WTC11 (cell line): ENCODE measurements around the gene ELOVL6. TPM values are rescaled to one million over a fixed set of nuclear protein-coding genes. Genes with fewer than 3 reads are reported as not detected.

ENCODE experiments used
- ATAC-seq: fragments of 200-7000 bp; cut with Tn5 transposase; 2 replicates; pipeline ENCODE4 v1.10.0; 2021; ENCODE audit warnings: mild to moderate bottlenecking, moderate library complexity
- CTCF ChIA-PET: fragments of 300-600 bp; sonication (Branson Sonifier 250); formaldehyde crosslinking; loops from one replicate; lab custom pipeline; 2021; ENCODE audit warnings: antibody characterized with exemption; lab: Charles Lee
- POLR2A ChIA-PET: fragments of 350-600 bp; sonication (Branson Sonifier 250); formaldehyde crosslinking; loops from one replicate; lab custom pipeline; 2021; ENCODE audit warnings: antibody characterized with exemption; lab: Charles Lee
- DNase-seq: peaks from one replicate; pipeline ENCODE4 v3.0.0; 2021; ENCODE audit warnings: low spot score
- H3K27ac Mint-ChIP-seq: 2 replicates; pipeline ENCODE4 v1.8.0; 2021; ENCODE audit warnings: mixed read lengths
- H3K27me3 Mint-ChIP-seq: 2 replicates; pipeline ENCODE4 v1.8.0; 2021; ENCODE audit warnings: low read depth, mild to moderate bottlenecking, moderate library complexity, mixed read lengths
- H3K36me3 Mint-ChIP-seq: 2 replicates; pipeline ENCODE4 v1.8.0; 2021; ENCODE audit warnings: mixed read lengths
- H3K4me1 Mint-ChIP-seq: 2 replicates; pipeline ENCODE4 v1.8.0; 2022; ENCODE audit warnings: mixed read lengths
- H3K4me3 Mint-ChIP-seq: 2 replicates; pipeline ENCODE4 v1.8.0; 2021; ENCODE audit warnings: mild to moderate bottlenecking, moderate library complexity, mixed read lengths
- H3K9me3 Mint-ChIP-seq: 2 replicates; pipeline ENCODE4 v1.8.0; 2021; ENCODE audit warnings: mixed read lengths
- ATF1 ChIP-seq: sonication (generic); formaldehyde crosslinking; IDR thresholded peaks from 2 replicates; pipeline ENCODE4 v1.8.1; 2023; ENCODE audit warnings: mild to moderate bottlenecking, moderate library complexity, missing genetic modification reagents
- ATF2 ChIP-seq: sonication (generic); formaldehyde crosslinking; IDR thresholded peaks from 2 replicates; pipeline ENCODE4 v1.8.1; 2022; ENCODE audit warnings: low read depth, missing genetic modification reagents, borderline replicate concordance
- CBFB ChIP-seq: sonication (generic); formaldehyde crosslinking; IDR thresholded peaks from 2 replicates; pipeline ENCODE4 v1.8.1; 2022; ENCODE audit warnings: mild to moderate bottlenecking, low read depth, missing genetic modification reagents
- CREB1 ChIP-seq: sonication (generic); formaldehyde crosslinking; IDR thresholded peaks from 2 replicates; pipeline ENCODE4 v1.8.0; 2023; ENCODE audit warnings: mild to moderate bottlenecking, missing genetic modification reagents
- CREM ChIP-seq: sonication (generic); formaldehyde crosslinking; IDR thresholded peaks from 2 replicates; pipeline ENCODE4 v1.8.1; 2022; ENCODE audit warnings: mild to moderate bottlenecking, missing genetic modification reagents, moderate library complexity
- E2F5 ChIP-seq: sonication (generic); formaldehyde crosslinking; IDR thresholded peaks from 2 replicates; pipeline ENCODE4 v1.8.1; 2022; ENCODE audit warnings: mild to moderate bottlenecking, moderate library complexity, missing genetic modification reagents
- EMX1 ChIP-seq: fragments of 250-450 bp; sonication (Bioruptor Pico); IDR thresholded peaks from 2 replicates; pipeline ENCODE4 v1.8.0; 2021; ENCODE audit warnings: mild to moderate bottlenecking
- FOXJ3 ChIP-seq: sonication (generic); formaldehyde crosslinking; IDR thresholded peaks from 2 replicates; pipeline ENCODE4 v1.9.0; 2021; ENCODE audit warnings: missing genetic modification reagents, mild to moderate bottlenecking, borderline replicate concordance
- GRHL2 ChIP-seq: fragments of 250-450 bp; sonication (Bioruptor Pico); IDR thresholded peaks from 2 replicates; pipeline ENCODE4 v1.8.0; 2022; ENCODE audit warnings: mild to moderate bottlenecking, moderate library complexity; ENCODE audit not compliant: insufficient replicate concordance, severe bottlenecking
- KAT7 ChIP-seq: sonication (generic); formaldehyde crosslinking; IDR thresholded peaks from 2 replicates; pipeline ENCODE4 v1.8.1; 2023; ENCODE audit warnings: missing genetic modification reagents, mild to moderate bottlenecking, borderline replicate concordance
- NFYB ChIP-seq: sonication (generic); formaldehyde crosslinking; conservative IDR thresholded peaks from 2 replicates; pipeline ENCODE4 v1.8.0; 2022; ENCODE audit warnings: low read depth, missing genetic modification reagents
- SMAD3 ChIP-seq: sonication (generic); formaldehyde crosslinking; IDR thresholded peaks from 2 replicates; pipeline ENCODE4 v1.8.0; 2022; ENCODE audit warnings: missing genetic modification reagents, mild to moderate bottlenecking, borderline replicate concordance
- TP53 ChIP-seq: sonication (generic); formaldehyde crosslinking; IDR thresholded peaks from 2 replicates; pipeline ENCODE4 v1.8.1; 2023; ENCODE audit warnings: mild to moderate bottlenecking, missing genetic modification reagents
- ZBTB21 ChIP-seq: sonication (generic); formaldehyde crosslinking; IDR thresholded peaks from 2 replicates; pipeline ENCODE4 v1.8.1; 2023; ENCODE audit warnings: mild to moderate bottlenecking, missing genetic modification reagents, borderline replicate concordance
- ZNF512 ChIP-seq: sonication (generic); formaldehyde crosslinking; IDR thresholded peaks from 2 replicates; pipeline ENCODE4 v1.8.1; 2022; ENCODE audit warnings: missing genetic modification reagents, borderline replicate concordance
- total RNA-seq: library from RNA; stranded (reverse); gene quantifications from 3 replicates; pipeline ENCODE4 v1.2.3, GENCODE V29; 2021
- TF ChIP-seq, protein P1 (sequence below): sonication (generic); formaldehyde crosslinking; IDR thresholded peaks from 2 replicates; pipeline ENCODE4 v1.8.1; 2023; ENCODE audit warnings: mild to moderate bottlenecking, missing genetic modification reagents, moderate library complexity
- TF ChIP-seq, protein P2 (sequence below): fragments of 200-600 bp; IDR thresholded peaks from 2 replicates; pipeline ENCODE4 v1.8.0; 2022; ENCODE audit warnings: antibody characterized with exemption
- TF ChIP-seq, protein P3 (sequence below): fragments of 250-450 bp; sonication (Bioruptor Pico); IDR thresholded peaks from 2 replicates; pipeline ENCODE4 v2.1.2; 2022; ENCODE audit warnings: mild to moderate bottlenecking, moderate library complexity
- TF ChIP-seq, protein P4 (sequence below): fragments of 250-450 bp; sonication (Bioruptor Pico); IDR thresholded peaks from 2 replicates; pipeline ENCODE4 v1.9.0; 2021; ENCODE audit warnings: moderate library complexity, mild to moderate bottlenecking, inconsistent platforms, borderline replicate concordance
- TF ChIP-seq, protein P5 (sequence below): sonication (generic); formaldehyde crosslinking; IDR thresholded peaks from 2 replicates; pipeline ENCODE4 v1.8.0; 2022; ENCODE audit warnings: mild to moderate bottlenecking, missing genetic modification reagents

The ELOVL6 gene
- total RNA-seq, 1 experiment from 2014 or later = 87.4 TPM

DNA sequence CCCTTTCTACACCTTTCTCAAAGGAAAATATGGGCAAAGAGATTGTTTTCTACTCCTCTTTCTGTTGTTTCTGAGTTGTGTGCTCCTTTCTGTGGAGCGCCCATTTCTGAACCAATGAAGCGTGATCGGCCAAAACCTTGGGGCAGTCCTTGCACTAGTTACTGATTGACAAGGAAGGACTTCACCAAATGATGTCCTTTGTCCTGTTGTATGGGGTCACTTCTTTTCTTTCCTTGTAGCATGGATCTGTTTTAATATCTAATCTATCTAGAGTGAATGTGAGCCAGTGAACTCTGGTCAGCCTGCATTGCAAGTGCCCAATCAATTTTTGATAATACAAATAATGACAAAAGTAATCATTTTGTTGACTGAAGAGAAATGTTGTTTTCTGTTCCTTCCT, 191.2 kb downstream of the ELOVL6 start (continued):
- TF ChIP-seq E2F5 = no peak
- no peak for TF ChIP-seq GRHL2 (CRISPR knock-in tag)
- no peak for TF ChIP-seq CREB1 (CRISPR knock-in tag)
- TF ChIP-seq EMX1 (CRISPR knock-in tag) = no peak
- no peak for TF ChIP-seq FOXJ3 (CRISPR knock-in tag)
- TF ChIP-seq, protein P1, sequence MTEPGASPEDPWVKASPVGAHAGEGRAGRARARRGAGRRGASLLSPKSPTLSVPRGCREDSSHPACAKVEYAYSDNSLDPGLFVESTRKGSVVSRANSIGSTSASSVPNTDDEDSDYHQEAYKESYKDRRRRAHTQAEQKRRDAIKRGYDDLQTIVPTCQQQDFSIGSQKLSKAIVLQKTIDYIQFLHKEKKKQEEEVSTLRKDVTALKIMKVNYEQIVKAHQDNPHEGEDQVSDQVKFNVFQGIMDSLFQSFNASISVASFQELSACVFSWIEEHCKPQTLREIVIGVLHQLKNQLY (CRISPR knock-in tag) = no peak
- TF ChIP-seq ATF1 (CRISPR knock-in tag) = no peak
- no peak for TF ChIP-seq CBFB (CRISPR knock-in tag)
- TF ChIP-seq, all 79 proteins: peak for 0

DNA sequence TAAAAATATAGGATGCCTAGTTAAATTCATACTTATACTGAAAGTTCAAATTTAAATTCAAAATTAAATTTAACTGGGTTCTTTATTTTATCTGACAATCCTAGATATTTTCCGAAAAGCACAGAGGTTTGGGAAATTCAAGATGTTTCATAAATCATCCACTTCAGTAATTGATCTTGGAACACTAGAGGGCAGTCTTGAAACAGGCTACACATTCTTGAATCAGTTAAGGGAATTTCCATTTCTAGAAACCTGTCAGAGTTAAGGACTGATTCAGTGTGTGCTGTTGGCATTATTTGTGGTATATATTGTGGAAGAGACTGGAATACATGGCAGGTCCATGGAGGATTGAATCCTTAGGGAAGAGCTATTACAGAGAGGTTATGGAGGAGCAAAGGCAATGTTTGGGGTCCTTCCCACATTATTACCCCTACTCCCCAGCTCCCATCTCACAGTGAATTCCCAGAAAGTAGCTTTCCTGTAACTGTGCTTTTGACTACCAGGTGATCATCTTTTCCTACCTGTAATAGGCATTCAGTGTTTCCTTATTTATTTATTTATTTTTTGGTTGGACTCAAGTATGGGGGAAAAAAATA, 192.9 kb downstream of the ELOVL6 start:
- Mint-ChIP-seq H3K4me1 (peaks cover 4% of the 10 kb centered on the region), H3K27me3 (no peaks in the 10 kb centered on the region), H3K27ac (no peak overlapping the region), H3K36me3 (no peaks in the 10 kb centered on the region), H3K9me3 (no peaks in the 10 kb centered on the region), H3K4me3 (no peak overlapping the region)
- peak; percentile 53; the same call in 1 of the 2 replicates for ATAC-seq
- DNase-seq = no peak
- POLR2A ChIA-PET = no interaction called here
- no peak for TF ChIP-seq TP53 (CRISPR knock-in tag)
- TF ChIP-seq, protein P2, sequence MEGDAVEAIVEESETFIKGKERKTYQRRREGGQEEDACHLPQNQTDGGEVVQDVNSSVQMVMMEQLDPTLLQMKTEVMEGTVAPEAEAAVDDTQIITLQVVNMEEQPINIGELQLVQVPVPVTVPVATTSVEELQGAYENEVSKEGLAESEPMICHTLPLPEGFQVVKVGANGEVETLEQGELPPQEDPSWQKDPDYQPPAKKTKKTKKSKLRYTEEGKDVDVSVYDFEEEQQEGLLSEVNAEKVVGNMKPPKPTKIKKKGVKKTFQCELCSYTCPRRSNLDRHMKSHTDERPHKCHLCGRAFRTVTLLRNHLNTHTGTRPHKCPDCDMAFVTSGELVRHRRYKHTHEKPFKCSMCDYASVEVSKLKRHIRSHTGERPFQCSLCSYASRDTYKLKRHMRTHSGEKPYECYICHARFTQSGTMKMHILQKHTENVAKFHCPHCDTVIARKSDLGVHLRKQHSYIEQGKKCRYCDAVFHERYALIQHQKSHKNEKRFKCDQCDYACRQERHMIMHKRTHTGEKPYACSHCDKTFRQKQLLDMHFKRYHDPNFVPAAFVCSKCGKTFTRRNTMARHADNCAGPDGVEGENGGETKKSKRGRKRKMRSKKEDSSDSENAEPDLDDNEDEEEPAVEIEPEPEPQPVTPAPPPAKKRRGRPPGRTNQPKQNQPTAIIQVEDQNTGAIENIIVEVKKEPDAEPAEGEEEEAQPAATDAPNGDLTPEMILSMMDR = 0 out of 2 replicates have a peak, but pooled peaks have one; percentile 36
- TF ChIP-seq, protein P3, sequence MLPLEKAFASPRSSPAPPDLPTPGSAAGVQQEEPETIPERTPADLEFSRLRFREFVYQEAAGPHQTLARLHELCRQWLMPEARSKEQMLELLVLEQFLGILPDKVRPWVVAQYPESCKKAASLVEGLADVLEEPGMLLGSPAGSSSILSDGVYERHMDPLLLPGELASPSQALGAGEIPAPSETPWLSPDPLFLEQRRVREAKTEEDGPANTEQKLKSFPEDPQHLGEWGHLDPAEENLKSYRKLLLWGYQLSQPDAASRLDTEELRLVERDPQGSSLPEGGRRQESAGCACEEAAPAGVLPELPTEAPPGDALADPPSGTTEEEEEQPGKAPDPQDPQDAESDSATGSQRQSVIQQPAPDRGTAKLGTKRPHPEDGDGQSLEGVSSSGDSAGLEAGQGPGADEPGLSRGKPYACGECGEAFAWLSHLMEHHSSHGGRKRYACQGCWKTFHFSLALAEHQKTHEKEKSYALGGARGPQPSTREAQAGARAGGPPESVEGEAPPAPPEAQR (CRISPR knock-in tag) = no peak
- CTCF ChIA-PET = interaction anchor here (0.6 to 1.8 kb wide), 9 partner anchors 15 to 538 kb away, joined by 3 to 7 read pairs (median 5); no protein-coding TSS in a partner anchor

GRCh38 chr4:110004556-110004955, 193.9 kb downstream of the ELOVL6 start:
- TF ChIP-seq KAT7 (CRISPR knock-in tag) (no peak), ZBTB21 (CRISPR knock-in tag) (no peak), SMAD3 (no peak), CREM (CRISPR knock-in tag) (no peak), ZNF512 (CRISPR knock-in tag) (no peak), NFYB (no peak), ATF2 (no peak)
- TF ChIP-seq, protein P4, sequence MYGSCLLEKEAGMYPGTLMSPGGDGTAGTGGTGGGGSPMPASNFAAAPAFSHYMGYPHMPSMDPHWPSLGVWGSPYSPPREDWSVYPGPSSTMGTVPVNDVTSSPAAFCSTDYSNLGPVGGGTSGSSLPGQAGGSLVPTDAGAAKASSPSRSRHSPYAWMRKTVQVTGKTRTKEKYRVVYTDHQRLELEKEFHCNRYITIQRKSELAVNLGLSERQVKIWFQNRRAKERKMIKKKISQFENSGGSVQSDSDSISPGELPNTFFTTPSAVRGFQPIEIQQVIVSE (CRISPR knock-in tag) = no peak
- TF ChIP-seq, protein P5, sequence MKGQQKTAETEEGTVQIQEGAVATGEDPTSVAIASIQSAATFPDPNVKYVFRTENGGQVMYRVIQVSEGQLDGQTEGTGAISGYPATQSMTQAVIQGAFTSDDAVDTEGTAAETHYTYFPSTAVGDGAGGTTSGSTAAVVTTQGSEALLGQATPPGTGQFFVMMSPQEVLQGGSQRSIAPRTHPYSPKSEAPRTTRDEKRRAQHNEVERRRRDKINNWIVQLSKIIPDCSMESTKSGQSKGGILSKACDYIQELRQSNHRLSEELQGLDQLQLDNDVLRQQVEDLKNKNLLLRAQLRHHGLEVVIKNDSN = no peak
- CTCF ChIA-PET = interaction anchor here (0.7 to 1.2 kb wide), 4 partner anchors 15 to 539 kb away, joined by 3 to 4 read pairs (median 3); no protein-coding TSS in a partner anchor
- H3K4me3 Mint-ChIP-seq = no peak overlapping the region
- no peak overlapping the region for H3K27ac Mint-ChIP-seq
- DNase-seq = no peak
- no peaks in the 10 kb centered on the region for H3K27me3 Mint-ChIP-seq
- no peaks in the 10 kb centered on the region for H3K9me3 Mint-ChIP-seq
- H3K4me1 Mint-ChIP-seq = peaks cover 2% of the 10 kb centered on the region
- H3K36me3 Mint-ChIP-seq = no peaks in the 10 kb centered on the region
- no peak for ATAC-seq
- POLR2A ChIA-PET = no interaction called here
